HG02840 (cell line): ENCODE results near the gene PNMA6A.
A peak's percentile ranks its signal among the peaks of the same experiment; 100 is the strongest.
"Not testable (repeated sequence)": the region's sequence is repeated elsewhere in the genome, so short reads cannot be mapped to it uniquely, and the experiment has no call there.

ENCODE experiments used
- ATAC-seq: cut with Tn5 transposase; IDR thresholded peaks from one replicate; pipeline ENCODE4 v1.9.1; 2021; ENCODE audit warnings: mild to moderate bottlenecking, moderate library complexity, moderate number of reproducible peaks; ENCODE audit not compliant: unreplicated experiment, low FRiP score

Gene PNMA6A

GRCh38 chrX:153071909-153072583 lies at the start of gene PNMA6A:
PNMA6A (plus strand) TSS chrX:153072454; CDS start chrX:153073063, 609 bp downstream.
- not testable (repeated sequence) for ATAC-seq

- peak; percentile 75 for ATAC-seq
These were observed 45.8 kb upstream of the PNMA6A start for GRCh38 chrX:153026501-153026900.

- not testable (repeated sequence) for ATAC-seq
These were observed 43.8 kb upstream of the PNMA6A start for GRCh38 chrX:153028487-153028886.

GRCh38 chrX:153029162-153029561 lies 43.1 kb upstream of the PNMA6A start:
- ATAC-seq, result no peak

- ATAC-seq, result no peak
These were observed 42.4 kb upstream of the PNMA6A start for GRCh38 chrX:153029875-153030274.

- ATAC-seq, result no peak
These were observed 41.5 kb upstream of the PNMA6A start for GRCh38 chrX:153030801-153031200.

GRCh38 chrX:153032397-153033118 lies 39.7 kb upstream of the PNMA6A start:
- ATAC-seq, result no peak

- no peak for ATAC-seq
These were observed 23.2 kb upstream of the PNMA6A start for GRCh38 chrX:153049093-153049492.

- ATAC-seq, result no peak
These were observed 19.7 kb upstream of the PNMA6A start for GRCh38 chrX:153052534-153052933.

- ATAC-seq, result no peak
These were observed 16.1 kb upstream of the PNMA6A start, which contains the start of gene PNMA3 for GRCh38 chrX:153055871-153056749. PNMA3 (plus strand) TSS chrX:153056470; CDS start chrX:153057056, 586 bp downstream.

GRCh38 chrX:153057281-153057680 lies 15.0 kb upstream of the PNMA6A start:
- ATAC-seq, result no peak

GRCh38 chrX:153059191-153060094 lies 12.8 kb upstream of the PNMA6A start:
- no peak for ATAC-seq

GRCh38 chrX:153060095-153060445 lies 12.2 kb upstream of the PNMA6A start:
- ATAC-seq, result no peak

GRCh38 chrX:153061732-153062131 lies 10.5 kb upstream of the PNMA6A start:
- ATAC-seq, result no peak

GRCh38 chrX:153063315-153063714 lies 8.9 kb upstream of the PNMA6A start:
- no peak for ATAC-seq

- ATAC-seq, result no peak
These were observed 8.2 kb upstream of the PNMA6A start for GRCh38 chrX:153064061-153064460.

GRCh38 chrX:153065389-153065788 lies 6.9 kb upstream of the PNMA6A start:
- ATAC-seq, result no peak

GRCh38 chrX:153066402-153066801 lies 5.9 kb upstream of the PNMA6A start:
- not testable (repeated sequence) for ATAC-seq

GRCh38 chrX:153073331-153073730 lies 1.1 kb downstream of the PNMA6A start:
- not testable (repeated sequence) for ATAC-seq
